ENCODE measurements around the gene SNRPB2.

The SNRPB2 gene

GRCh38 chr20:16714751-16715150 lies 15.1 kb upstream of the SNRPB2 start:
- FAIRE-seq (no peak), DNase-seq (ENCODE audit: insufficient read length, low spot score) (no peak)
- TF ChIP-seq SPI1 (IDR thresholded peaks at IDR 0.05; ENCODE audit: low read depth, low read length) = no peak
- TF ChIP-seq POLR2AphosphoS5 (IDR thresholded peaks at IDR 0.05; ENCODE audit: low read depth, low read length) = no peak
- TF ChIP-seq PAX5 (IDR thresholded peaks at IDR 0.05; ENCODE audit: insufficient read depth, low read length, severe bottlenecking) = no peak
- no peak for TF ChIP-seq POU2F2 (IDR thresholded peaks at IDR 0.05; ENCODE audit: low read depth, low read length)
- TF ChIP-seq TAF1 (IDR thresholded peaks at IDR 0.05; ENCODE audit: low read depth, low read length) = no peak
- TF ChIP-seq POLR2A (IDR thresholded peaks at IDR 0.05; ENCODE audit: low read depth, low read length) = no peak

- DNase-seq (ENCODE audit: insufficient read length, low spot score) = no peak
- TF ChIP-seq POLR2AphosphoS5 (IDR thresholded peaks at IDR 0.05; ENCODE audit: low read depth, low read length) (no peak), TAF1 (IDR thresholded peaks at IDR 0.05; ENCODE audit: low read depth, low read length) (no peak), POU2F2 (IDR thresholded peaks at IDR 0.05; ENCODE audit: low read depth, low read length) (no peak), SPI1 (IDR thresholded peaks at IDR 0.05; ENCODE audit: low read depth, low read length) (no peak), POLR2A (IDR thresholded peaks at IDR 0.05; ENCODE audit: low read depth, low read length) (no peak), PAX5 (IDR thresholded peaks at IDR 0.05; ENCODE audit: insufficient read depth, low read length, severe bottlenecking) (no peak)
- no peak for FAIRE-seq
These were observed 10.4 kb upstream of the SNRPB2 start for GRCh38 chr20:16719421-16719820.

- FAIRE-seq (no peak), DNase-seq (ENCODE audit: insufficient read length, low spot score) (no peak)
- TF ChIP-seq POU2F2 (IDR thresholded peaks at IDR 0.05; ENCODE audit: low read depth, low read length) (no peak), POLR2AphosphoS5 (IDR thresholded peaks at IDR 0.05; ENCODE audit: low read depth, low read length) (no peak), TAF1 (IDR thresholded peaks at IDR 0.05; ENCODE audit: low read depth, low read length) (no peak), PAX5 (IDR thresholded peaks at IDR 0.05; ENCODE audit: insufficient read depth, low read length, severe bottlenecking) (no peak), POLR2A (IDR thresholded peaks at IDR 0.05; ENCODE audit: low read depth, low read length) (no peak), SPI1 (IDR thresholded peaks at IDR 0.05; ENCODE audit: low read depth, low read length) (no peak)
These were observed 746 bp upstream of the SNRPB2 start for GRCh38 chr20:16729080-16729479.

GRCh38 chr20:16732506-16733152 lies 2.8 kb downstream of the SNRPB2 start:
- TF ChIP-seq POLR2A (IDR thresholded peaks at IDR 0.05; ENCODE audit: low read depth, low read length) (no peak), SPI1 (IDR thresholded peaks at IDR 0.05; ENCODE audit: low read depth, low read length) (0 out of 2 replicates have a peak, but pooled peaks have one; percentile 19)
- no peak for DNase-seq (ENCODE audit: insufficient read length, low spot score)
- no peak for FAIRE-seq

GRCh38 chr20:16740365-16741072 lies 10.7 kb downstream of the SNRPB2 start:
- TF ChIP-seq TAF1 (IDR thresholded peaks at IDR 0.05; ENCODE audit: low read depth, low read length) (no peak), POLR2A (IDR thresholded peaks at IDR 0.05; ENCODE audit: low read depth, low read length) (no peak), SPI1 (IDR thresholded peaks at IDR 0.05; ENCODE audit: low read depth, low read length) (no peak), POU2F2 (IDR thresholded peaks at IDR 0.05; ENCODE audit: low read depth, low read length) (no peak), PAX5 (IDR thresholded peaks at IDR 0.05; ENCODE audit: insufficient read depth, low read length, severe bottlenecking) (no peak), POLR2AphosphoS5 (IDR thresholded peaks at IDR 0.05; ENCODE audit: low read depth, low read length) (no peak)
- FAIRE-seq (no peak), DNase-seq (ENCODE audit: insufficient read length, low spot score) (no peak)

- FAIRE-seq = no peak
- DNase-seq (ENCODE audit: insufficient read length, low spot score) = no peak
- TF ChIP-seq PAX5 (IDR thresholded peaks at IDR 0.05; ENCODE audit: insufficient read depth, low read length, severe bottlenecking) (no peak), POU2F2 (IDR thresholded peaks at IDR 0.05; ENCODE audit: low read depth, low read length) (no peak), TAF1 (IDR thresholded peaks at IDR 0.05; ENCODE audit: low read depth, low read length) (no peak), POLR2A (IDR thresholded peaks at IDR 0.05; ENCODE audit: low read depth, low read length) (no peak), POLR2AphosphoS5 (IDR thresholded peaks at IDR 0.05; ENCODE audit: low read depth, low read length) (no peak), SPI1 (IDR thresholded peaks at IDR 0.05; ENCODE audit: low read depth, low read length) (no peak)
These were observed 14.5 kb downstream of the SNRPB2 start for GRCh38 chr20:16744178-16744807.

- TF ChIP-seq POU2F2 (IDR thresholded peaks at IDR 0.05; ENCODE audit: low read depth, low read length) = no peak
- DNase-seq (ENCODE audit: insufficient read length, low spot score) (no peak), FAIRE-seq (no peak)
These were observed 15.4 kb downstream of the SNRPB2 start for GRCh38 chr20:16745204-16745603.

GRCh38 chr20:16747291-16747811 lies 17.5 kb downstream of the SNRPB2 start:
- FAIRE-seq (no peak), DNase-seq (ENCODE audit: insufficient read length, low spot score) (no peak)
- no peak for TF ChIP-seq PAX5 (IDR thresholded peaks at IDR 0.05; ENCODE audit: insufficient read depth, low read length, severe bottlenecking)
- TF ChIP-seq POLR2AphosphoS5 (IDR thresholded peaks at IDR 0.05; ENCODE audit: low read depth, low read length) = no peak
- TF ChIP-seq TAF1 (IDR thresholded peaks at IDR 0.05; ENCODE audit: low read depth, low read length) = no peak
- no peak for TF ChIP-seq POLR2A (IDR thresholded peaks at IDR 0.05; ENCODE audit: low read depth, low read length)
- TF ChIP-seq SPI1 (IDR thresholded peaks at IDR 0.05; ENCODE audit: low read depth, low read length) = no peak

GRCh38 chr20:16748308-16748900 lies 18.6 kb downstream of the SNRPB2 start, which contains the start of gene OTOR:
Gene OTOR, plus strand, starts transcription at chr20:16748358. Its CDS starts 44 bp downstream, at chr20:16748402.
- FAIRE-seq = no peak
- no peak for DNase-seq (ENCODE audit: insufficient read length, low spot score)
- no peak for TF ChIP-seq POU2F2 (IDR thresholded peaks at IDR 0.05; ENCODE audit: low read depth, low read length)
- TF ChIP-seq POLR2A (IDR thresholded peaks at IDR 0.05; ENCODE audit: low read depth, low read length) = no peak
- no peak for TF ChIP-seq POLR2AphosphoS5 (IDR thresholded peaks at IDR 0.05; ENCODE audit: low read depth, low read length)
- TF ChIP-seq TAF1 (IDR thresholded peaks at IDR 0.05; ENCODE audit: low read depth, low read length) = no peak
- no peak for TF ChIP-seq PAX5 (IDR thresholded peaks at IDR 0.05; ENCODE audit: insufficient read depth, low read length, severe bottlenecking)
